Mesothelial cell of epicardium (in vitro differentiated cells): ENCODE data around the gene LCN1. TPM values are rescaled to one million over a fixed set of nuclear protein-coding genes. Genes with fewer than 3 reads are reported as not detected.
"Not testable (repeated sequence)": the region's sequence is repeated elsewhere in the genome, so short reads cannot be mapped to it uniquely, and the experiment has no call there.

Experiments used
- DNase-seq, 2 experiments: peaks; one replicate each; pipeline ENCODE4 v3.0.0; 2021; ENCODE audit warnings: low spot score in 2 of 2; ENCODE audit not compliant: unreplicated experiment in 2 of 2
- H3K27ac Mint-ChIP-seq: 2 replicates; pipeline ENCODE4 v1.8.0; 2021; ENCODE audit warnings: mixed read lengths
- H3K27me3 Mint-ChIP-seq: 2 replicates; pipeline ENCODE4 v1.8.0; 2021; ENCODE audit warnings: low read depth, mixed read lengths
- H3K36me3 Mint-ChIP-seq: 2 replicates; pipeline ENCODE4 v1.8.0; 2021; ENCODE audit warnings: mixed read lengths
- H3K4me1 Mint-ChIP-seq: 2 replicates; pipeline ENCODE4 v1.8.0; 2021; ENCODE audit warnings: mixed read lengths
- H3K4me3 Mint-ChIP-seq: 2 replicates; pipeline ENCODE4 v1.8.0; 2021; ENCODE audit warnings: mild to moderate bottlenecking, moderate library complexity, mixed read lengths
- H3K9me3 Mint-ChIP-seq: 2 replicates; pipeline ENCODE4 v1.8.0; 2021; ENCODE audit warnings: mixed read lengths
- total RNA-seq: library from RNA; stranded (reverse); gene quantifications from 3 replicates; pipeline ENCODE4 v1.2.1, GENCODE V29; 2021
- TF ChIP-seq, protein P1 (sequence below): fragments of 200-600 bp; sonication (generic); IDR thresholded peaks from one replicate; pipeline ENCODE4 v1.5.0; 2021; ENCODE audit warnings: antibody characterized with exemption; ENCODE audit not compliant: unreplicated experiment

The LCN1 gene
- total RNA-seq, 1 donor from 2014 or later: not detected

DNA sequence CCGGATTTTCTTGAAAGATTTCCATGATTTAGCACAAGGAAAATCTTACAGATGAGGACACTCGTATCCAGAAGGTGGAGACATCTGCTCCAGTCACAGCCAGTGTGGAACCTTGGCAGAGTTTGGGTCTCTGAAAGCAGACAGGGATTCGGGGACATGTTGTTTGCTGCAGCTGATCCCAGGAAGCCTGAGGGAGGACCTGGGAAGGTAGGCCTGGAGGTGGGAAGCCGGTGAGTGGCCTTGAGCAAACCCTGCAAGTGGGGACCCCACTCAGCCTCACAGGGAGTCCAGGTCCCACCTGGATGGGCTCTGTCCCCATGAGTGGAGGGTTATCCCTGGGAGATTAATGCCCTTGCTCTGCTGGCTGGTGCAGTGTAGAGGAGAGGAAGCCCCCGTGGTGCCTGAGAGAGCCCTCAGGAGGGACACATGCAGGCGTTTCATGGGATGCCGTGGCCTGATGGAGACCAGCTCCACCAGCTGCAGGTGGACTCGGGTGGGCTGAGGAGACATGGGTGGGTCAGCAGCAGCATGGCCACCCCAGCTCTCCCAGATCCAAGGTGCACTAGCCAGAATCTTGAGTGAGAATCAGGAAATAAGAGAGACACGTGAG, 12.9 kb upstream of the LCN1 start:
- Mint-ChIP-seq H3K27me3 (no peaks in the 10 kb centered on the region), H3K4me3 (no peak overlapping the region), H3K9me3 (peaks cover 10% of the 10 kb centered on the region), H3K27ac (no peak overlapping the region), H3K4me1 (no peaks in the 10 kb centered on the region), H3K36me3 (peaks cover 5% of the 10 kb centered on the region)
- TF ChIP-seq, protein P1, sequence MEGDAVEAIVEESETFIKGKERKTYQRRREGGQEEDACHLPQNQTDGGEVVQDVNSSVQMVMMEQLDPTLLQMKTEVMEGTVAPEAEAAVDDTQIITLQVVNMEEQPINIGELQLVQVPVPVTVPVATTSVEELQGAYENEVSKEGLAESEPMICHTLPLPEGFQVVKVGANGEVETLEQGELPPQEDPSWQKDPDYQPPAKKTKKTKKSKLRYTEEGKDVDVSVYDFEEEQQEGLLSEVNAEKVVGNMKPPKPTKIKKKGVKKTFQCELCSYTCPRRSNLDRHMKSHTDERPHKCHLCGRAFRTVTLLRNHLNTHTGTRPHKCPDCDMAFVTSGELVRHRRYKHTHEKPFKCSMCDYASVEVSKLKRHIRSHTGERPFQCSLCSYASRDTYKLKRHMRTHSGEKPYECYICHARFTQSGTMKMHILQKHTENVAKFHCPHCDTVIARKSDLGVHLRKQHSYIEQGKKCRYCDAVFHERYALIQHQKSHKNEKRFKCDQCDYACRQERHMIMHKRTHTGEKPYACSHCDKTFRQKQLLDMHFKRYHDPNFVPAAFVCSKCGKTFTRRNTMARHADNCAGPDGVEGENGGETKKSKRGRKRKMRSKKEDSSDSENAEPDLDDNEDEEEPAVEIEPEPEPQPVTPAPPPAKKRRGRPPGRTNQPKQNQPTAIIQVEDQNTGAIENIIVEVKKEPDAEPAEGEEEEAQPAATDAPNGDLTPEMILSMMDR: no peak
- DNase-seq: no peak

DNA sequence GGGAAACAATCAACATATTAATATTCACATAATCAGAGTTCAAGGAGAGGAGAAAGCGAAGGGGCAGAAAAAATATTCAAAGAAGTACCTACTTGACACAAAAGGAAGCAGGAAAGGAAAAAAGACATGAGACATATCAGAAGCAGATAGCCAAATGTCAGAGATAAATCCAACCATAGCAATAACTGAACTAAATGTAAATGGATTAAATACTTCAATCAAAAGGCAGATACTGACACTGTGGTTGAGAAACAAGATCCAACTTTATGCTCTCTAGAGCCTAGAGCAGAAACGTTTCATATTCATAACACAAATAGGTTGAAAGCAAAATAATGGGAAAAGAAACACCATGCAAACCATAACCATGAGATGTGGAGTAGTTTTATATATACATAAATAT, 11.8 kb upstream of the LCN1 start:
- Mint-ChIP-seq H3K4me1 (no peaks in the 10 kb centered on the region), H3K27ac (no peak overlapping the region), H3K9me3 (peaks cover 10% of the 10 kb centered on the region), H3K27me3 (no peaks in the 10 kb centered on the region), H3K4me3 (no peak overlapping the region), H3K36me3 (peaks cover 2% of the 10 kb centered on the region)
- TF ChIP-seq, protein P1: no peak
- DNase-seq: no peak

DNA sequence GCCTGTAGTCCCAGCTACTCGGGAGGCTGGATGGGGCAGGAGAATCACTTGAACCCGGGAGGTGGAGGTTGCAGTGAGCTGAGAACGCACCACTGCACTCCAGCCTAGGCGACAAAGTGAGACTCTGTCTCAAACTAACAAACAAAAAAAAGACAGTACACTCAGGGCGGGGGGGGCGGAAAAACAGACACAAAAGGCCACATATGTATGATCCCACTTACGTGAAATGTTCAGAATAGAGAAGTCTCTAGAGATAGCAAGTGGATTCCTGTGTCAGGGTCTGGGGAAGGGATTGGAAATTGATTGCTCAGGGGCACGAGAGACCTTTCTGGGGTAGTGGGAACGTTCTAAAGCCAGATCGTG, 9.0 kb upstream of the LCN1 start:
- Mint-ChIP-seq H3K4me3 (no peak overlapping the region), H3K36me3 (no peaks in the 10 kb centered on the region), H3K27ac (no peak overlapping the region), H3K27me3 (no peaks in the 10 kb centered on the region), H3K9me3 (peaks cover 10% of the 10 kb centered on the region), H3K4me1 (no peaks in the 10 kb centered on the region)
- no peak for DNase-seq
- TF ChIP-seq, protein P1: no peak

DNA sequence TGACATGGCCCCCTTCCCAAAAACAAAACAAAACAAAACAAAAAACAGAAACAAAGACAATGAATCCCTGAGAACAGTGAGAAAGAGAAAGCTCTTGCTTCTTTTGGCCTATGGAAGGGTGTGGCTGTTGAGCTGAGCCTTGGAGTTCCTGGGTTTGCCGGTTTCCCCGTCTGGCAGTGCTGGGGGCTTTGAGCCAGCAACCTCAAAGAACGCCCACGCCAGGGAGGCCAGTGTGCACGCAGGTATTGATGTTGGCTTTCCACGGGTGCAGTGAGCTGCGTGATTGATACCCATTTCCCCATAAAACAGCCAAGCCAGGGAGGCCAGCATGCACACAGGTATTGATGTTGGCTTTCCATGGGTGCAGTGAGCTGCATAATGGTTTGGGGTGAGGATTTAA, 8.3 kb upstream of the LCN1 start:
- DNase-seq: no peak
- no peaks in the 10 kb centered on the region for H3K4me1 Mint-ChIP-seq
- H3K4me3 Mint-ChIP-seq: no peak overlapping the region
- H3K36me3 Mint-ChIP-seq: no peaks in the 10 kb centered on the region
- no peak overlapping the region for H3K27ac Mint-ChIP-seq
- H3K27me3 Mint-ChIP-seq: no peaks in the 10 kb centered on the region
- TF ChIP-seq, protein P1: no peak
- peaks cover 10% of the 10 kb centered on the region for H3K9me3 Mint-ChIP-seq

DNA sequence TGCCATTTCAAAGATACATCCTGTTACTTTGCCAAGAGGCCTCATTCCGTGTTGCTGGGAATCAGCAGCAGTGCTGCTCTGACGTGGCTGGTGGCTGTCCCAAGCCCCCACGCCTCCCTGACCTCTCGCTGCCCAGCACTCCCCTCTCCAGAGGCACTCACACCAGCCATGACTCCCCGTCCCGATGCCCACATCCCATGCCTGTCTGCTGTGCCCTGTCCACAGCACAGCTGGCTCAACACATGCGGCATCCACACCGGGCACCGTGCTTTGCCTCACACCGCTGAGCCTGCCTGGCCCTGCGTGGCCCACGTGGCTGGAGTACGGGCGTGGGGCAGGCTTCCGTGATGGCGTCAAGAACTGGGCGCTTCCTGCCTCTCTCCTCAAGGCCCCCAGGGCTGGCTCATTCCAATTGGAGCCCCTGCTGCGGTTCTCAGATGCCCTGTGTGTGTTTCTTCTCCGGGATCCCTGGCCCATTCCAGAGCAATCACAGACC, 7.8 kb upstream of the LCN1 start:
- no peaks in the 10 kb centered on the region for H3K36me3 Mint-ChIP-seq
- H3K4me3 Mint-ChIP-seq: no peak overlapping the region
- H3K9me3 Mint-ChIP-seq: peaks cover 10% of the 10 kb centered on the region

DNA sequence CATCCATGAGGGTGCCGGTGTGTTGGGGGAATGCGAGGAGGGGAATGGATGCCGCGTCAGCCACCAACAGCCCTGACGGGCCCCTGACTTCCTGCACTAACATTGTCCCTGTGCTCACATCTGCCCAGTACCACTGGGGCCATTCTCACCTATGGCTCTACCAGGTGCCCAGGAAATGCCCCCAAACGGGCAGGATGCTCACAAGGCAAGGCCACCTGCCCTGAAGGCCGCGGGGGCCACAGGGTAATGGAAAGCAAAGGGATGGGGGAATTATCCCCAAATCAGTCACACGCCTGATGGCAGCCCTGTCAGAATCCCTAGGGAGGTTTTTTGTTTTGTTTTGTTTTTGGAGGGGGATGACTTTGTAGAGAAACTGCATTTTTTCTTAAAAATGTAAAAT, 7.3 kb upstream of the LCN1 start:
- H3K27me3 Mint-ChIP-seq, H3K36me3 Mint-ChIP-seq, DNase-seq, H3K27ac Mint-ChIP-seq, H3K4me3 Mint-ChIP-seq, H3K4me1 Mint-ChIP-seq, H3K9me3 Mint-ChIP-seq: not testable (repeated sequence)

More for the DNA sequence above, 7.8 kb upstream of the LCN1 start:
- peaks cover 1% of the 10 kb centered on the region for H3K27me3 Mint-ChIP-seq
- TF ChIP-seq, protein P1: no peak
- H3K4me1 Mint-ChIP-seq: no peaks in the 10 kb centered on the region
- no peak for DNase-seq
- no peak overlapping the region for H3K27ac Mint-ChIP-seq
